OCI-LY1 (cell line): Measurements from ENCODE around the gene TEX13B.

ENCODE experiments used
- EZH2 ChIP-seq: fragments of 200-600 bp; sonication (generic), shearing (Covaris generic); IDR thresholded peaks from 2 replicates; pipeline ENCODE4 v1.8.0; 2017; ENCODE audit warnings: borderline replicate concordance, mixed run types, mild to moderate bottlenecking, antibody characterized with exemption, low read length, moderate library complexity, mixed read lengths
- TF ChIP-seq, protein P1 (sequence below): fragments of 200-600 bp; sonication (generic), shearing (Covaris generic); IDR thresholded peaks from 2 replicates; pipeline ENCODE4 v1.5.1; 2017; ENCODE audit warnings: mild to moderate bottlenecking, antibody characterized with exemption, low read length, moderate library complexity, mixed read lengths

DNA sequence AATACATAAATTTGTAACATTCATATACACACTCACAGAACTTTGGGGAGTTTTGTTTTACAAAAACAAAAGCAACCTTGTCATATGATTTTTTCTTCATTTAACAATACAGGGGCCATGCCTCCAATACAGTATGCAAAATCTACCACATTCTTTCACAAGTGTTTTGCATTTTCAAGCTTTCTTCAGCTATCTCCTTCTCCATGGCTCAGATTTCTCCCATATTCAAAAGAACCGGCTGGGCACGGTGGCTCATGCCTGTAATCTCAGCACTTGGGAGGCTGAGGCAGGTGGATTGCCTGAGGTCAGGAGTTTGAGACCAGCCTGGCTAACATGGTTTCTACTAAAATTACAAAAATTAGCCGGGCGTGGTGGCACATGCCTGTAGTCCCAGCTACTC lies 4.1 kb downstream of the TEX13B start:
- TF ChIP-seq, protein P1, sequence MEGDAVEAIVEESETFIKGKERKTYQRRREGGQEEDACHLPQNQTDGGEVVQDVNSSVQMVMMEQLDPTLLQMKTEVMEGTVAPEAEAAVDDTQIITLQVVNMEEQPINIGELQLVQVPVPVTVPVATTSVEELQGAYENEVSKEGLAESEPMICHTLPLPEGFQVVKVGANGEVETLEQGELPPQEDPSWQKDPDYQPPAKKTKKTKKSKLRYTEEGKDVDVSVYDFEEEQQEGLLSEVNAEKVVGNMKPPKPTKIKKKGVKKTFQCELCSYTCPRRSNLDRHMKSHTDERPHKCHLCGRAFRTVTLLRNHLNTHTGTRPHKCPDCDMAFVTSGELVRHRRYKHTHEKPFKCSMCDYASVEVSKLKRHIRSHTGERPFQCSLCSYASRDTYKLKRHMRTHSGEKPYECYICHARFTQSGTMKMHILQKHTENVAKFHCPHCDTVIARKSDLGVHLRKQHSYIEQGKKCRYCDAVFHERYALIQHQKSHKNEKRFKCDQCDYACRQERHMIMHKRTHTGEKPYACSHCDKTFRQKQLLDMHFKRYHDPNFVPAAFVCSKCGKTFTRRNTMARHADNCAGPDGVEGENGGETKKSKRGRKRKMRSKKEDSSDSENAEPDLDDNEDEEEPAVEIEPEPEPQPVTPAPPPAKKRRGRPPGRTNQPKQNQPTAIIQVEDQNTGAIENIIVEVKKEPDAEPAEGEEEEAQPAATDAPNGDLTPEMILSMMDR, result no peak
- no peak for TF ChIP-seq EZH2
